ENCODE data around the gene MAFG.

- TF ChIP-seq CTCF (IDR thresholded peaks at IDR 0.05) (no peak), POLR2A (IDR thresholded peaks at IDR 0.05) (no peak)
These were observed 36.3 kb downstream of the MAFG start for GRCh38 chr17:81891303-81891552.
